ENCODE data around the gene KRTAP3-1. TPM values are rescaled to one million over a fixed set of nuclear protein-coding genes. Genes with fewer than 3 reads are reported as not detected.

The KRTAP3-1 gene
- total RNA-seq, 4 donors from 2014 or later: not detected

DNA sequence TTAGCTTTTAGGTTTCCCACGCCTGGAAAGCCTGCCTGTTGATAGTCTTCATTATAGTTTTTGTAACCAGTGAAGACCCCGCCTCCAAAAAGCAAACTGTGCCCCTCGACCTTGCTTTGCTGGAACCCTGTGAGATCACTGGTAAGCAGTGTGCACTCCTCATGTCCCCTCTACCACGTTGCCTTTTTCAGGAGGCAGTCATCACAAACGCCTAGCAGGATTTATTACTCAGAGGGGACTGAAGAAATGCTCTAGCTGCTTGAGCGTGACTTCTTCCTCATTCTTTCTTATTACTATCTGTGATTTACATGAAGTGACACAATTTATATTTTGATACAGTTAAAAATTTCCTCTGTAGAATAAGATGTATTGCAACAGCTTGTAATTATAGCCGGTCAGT lies 6.5 kb upstream of the KRTAP3-1 start:
- TF ChIP-seq POLR2AphosphoS5 (IDR thresholded peaks at IDR 0.05): no peak
- TF ChIP-seq POLR2A (IDR thresholded peaks at IDR 0.05): no peak
- TF ChIP-seq, protein P1, sequence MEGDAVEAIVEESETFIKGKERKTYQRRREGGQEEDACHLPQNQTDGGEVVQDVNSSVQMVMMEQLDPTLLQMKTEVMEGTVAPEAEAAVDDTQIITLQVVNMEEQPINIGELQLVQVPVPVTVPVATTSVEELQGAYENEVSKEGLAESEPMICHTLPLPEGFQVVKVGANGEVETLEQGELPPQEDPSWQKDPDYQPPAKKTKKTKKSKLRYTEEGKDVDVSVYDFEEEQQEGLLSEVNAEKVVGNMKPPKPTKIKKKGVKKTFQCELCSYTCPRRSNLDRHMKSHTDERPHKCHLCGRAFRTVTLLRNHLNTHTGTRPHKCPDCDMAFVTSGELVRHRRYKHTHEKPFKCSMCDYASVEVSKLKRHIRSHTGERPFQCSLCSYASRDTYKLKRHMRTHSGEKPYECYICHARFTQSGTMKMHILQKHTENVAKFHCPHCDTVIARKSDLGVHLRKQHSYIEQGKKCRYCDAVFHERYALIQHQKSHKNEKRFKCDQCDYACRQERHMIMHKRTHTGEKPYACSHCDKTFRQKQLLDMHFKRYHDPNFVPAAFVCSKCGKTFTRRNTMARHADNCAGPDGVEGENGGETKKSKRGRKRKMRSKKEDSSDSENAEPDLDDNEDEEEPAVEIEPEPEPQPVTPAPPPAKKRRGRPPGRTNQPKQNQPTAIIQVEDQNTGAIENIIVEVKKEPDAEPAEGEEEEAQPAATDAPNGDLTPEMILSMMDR (IDR thresholded peaks at IDR 0.05): no peak
- no peak for TF ChIP-seq EP300 (IDR thresholded peaks at IDR 0.05; ENCODE audit: low read depth)
- WGBS, 2 donors (ENCODE audit: low coverage in 1 of 2): 70 to 77% methylated on average over 4 to 7 of the region's 7 CpGs
- Histone ChIP-seq H3K27ac (no peak overlapping the region), H3K4me3 (no peak overlapping the region), H3K4me1 (no peaks in the 10 kb centered on the region), H3K9me3 (no peaks in the 10 kb centered on the region), H3K27me3 (no peaks in the 10 kb centered on the region), H3K36me3 (no peaks in the 10 kb centered on the region)
- in situ Hi-C loops (cut with MboI; ENCODE audit: low pct_ligation_motif_present in 1 of 4, low pct_unique_long_range_greater_than_20kb in 1 of 4, low sequenced_read_pairs in 3 of 4): no loop called here
- no peak for DNase-seq
- intact Hi-C loops (cut with DNase I; ENCODE audit: low total_unique reads): no loop called here

DNA sequence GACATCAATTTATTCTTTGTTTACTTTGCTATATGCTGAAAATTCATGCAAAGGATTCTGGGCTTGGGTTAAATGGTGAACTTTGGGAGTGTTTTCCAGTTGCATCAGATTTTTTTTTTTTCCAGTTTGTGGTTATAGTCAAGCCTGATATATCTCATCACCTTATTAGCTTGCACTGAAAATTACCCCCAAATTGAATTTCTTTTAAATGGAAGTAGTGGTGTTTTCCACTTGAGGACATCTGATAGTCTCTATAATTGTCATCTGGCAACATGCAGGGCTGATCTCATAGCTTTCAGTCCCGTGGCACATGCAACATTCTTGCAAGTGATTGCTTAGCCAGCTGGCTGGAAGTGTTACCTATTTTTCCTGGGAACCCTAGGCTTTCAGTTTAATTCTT lies 4.7 kb upstream of the KRTAP3-1 start:
- intact Hi-C loops (cut with DNase I; ENCODE audit: low total_unique reads) (no loop called here), in situ Hi-C loops (cut with MboI; ENCODE audit: low pct_ligation_motif_present in 1 of 4, low pct_unique_long_range_greater_than_20kb in 1 of 4, low sequenced_read_pairs in 3 of 4) (no loop called here)
- DNase-seq: no peak
- no peaks in the 10 kb centered on the region for H3K4me1 ChIP-seq
- H3K9me3 ChIP-seq: no peaks in the 10 kb centered on the region
- no peaks in the 10 kb centered on the region for H3K36me3 ChIP-seq
- TF ChIP-seq POLR2AphosphoS5 (IDR thresholded peaks at IDR 0.05) (no peak), EP300 (IDR thresholded peaks at IDR 0.05; ENCODE audit: low read depth) (no peak), POLR2A (IDR thresholded peaks at IDR 0.05) (no peak)
- TF ChIP-seq, protein P1 (IDR thresholded peaks at IDR 0.05): no peak
- H3K27ac ChIP-seq: no peak overlapping the region
- no peaks in the 10 kb centered on the region for H3K27me3 ChIP-seq
- H3K4me3 ChIP-seq: no peak overlapping the region
- WGBS, 2 donors (ENCODE audit: low coverage in 1 of 2): 13 to 20% methylated on average over 1 of the region's 1 CpG

DNA sequence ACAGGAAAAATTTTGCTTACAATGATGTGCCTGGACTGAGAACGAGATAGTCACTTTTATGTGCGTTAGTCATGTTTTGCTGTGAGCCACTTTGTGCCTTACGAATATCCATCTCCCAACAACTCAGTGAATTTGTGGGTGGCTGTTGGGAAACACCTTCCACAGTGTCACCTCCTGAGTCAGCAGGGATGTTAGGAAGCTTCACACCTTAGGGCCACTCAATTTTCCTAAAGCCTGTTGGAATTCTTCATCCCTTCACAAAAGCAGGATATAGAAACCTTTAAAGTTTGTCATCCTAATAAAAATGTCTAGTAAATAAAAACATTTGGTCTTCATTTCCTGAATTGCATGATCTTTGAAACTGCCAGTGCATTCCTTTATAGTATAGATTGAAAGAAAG lies 4.3 kb upstream of the KRTAP3-1 start:
- Histone ChIP-seq H3K4me3 (no peak overlapping the region), H3K36me3 (no peaks in the 10 kb centered on the region), H3K27me3 (no peaks in the 10 kb centered on the region), H3K9me3 (no peaks in the 10 kb centered on the region), H3K4me1 (no peaks in the 10 kb centered on the region), H3K27ac (no peak overlapping the region)
- no peak for TF ChIP-seq EP300 (IDR thresholded peaks at IDR 0.05; ENCODE audit: low read depth)
- TF ChIP-seq POLR2A (IDR thresholded peaks at IDR 0.05): no peak
- TF ChIP-seq POLR2AphosphoS5 (IDR thresholded peaks at IDR 0.05): no peak
- TF ChIP-seq, protein P1 (IDR thresholded peaks at IDR 0.05): no peak
- no peak for DNase-seq
- in situ Hi-C loops (cut with MboI; ENCODE audit: low pct_ligation_motif_present in 1 of 4, low pct_unique_long_range_greater_than_20kb in 1 of 4, low sequenced_read_pairs in 3 of 4): no loop called here
- intact Hi-C loops (cut with DNase I; ENCODE audit: low total_unique reads): no loop called here
- WGBS, 2 donors (ENCODE audit: low coverage in 1 of 2): 76% methylated on average over 3 of the region's 3 CpGs; no CpG with 5 or more reads in 1 of the 2 donors

DNA sequence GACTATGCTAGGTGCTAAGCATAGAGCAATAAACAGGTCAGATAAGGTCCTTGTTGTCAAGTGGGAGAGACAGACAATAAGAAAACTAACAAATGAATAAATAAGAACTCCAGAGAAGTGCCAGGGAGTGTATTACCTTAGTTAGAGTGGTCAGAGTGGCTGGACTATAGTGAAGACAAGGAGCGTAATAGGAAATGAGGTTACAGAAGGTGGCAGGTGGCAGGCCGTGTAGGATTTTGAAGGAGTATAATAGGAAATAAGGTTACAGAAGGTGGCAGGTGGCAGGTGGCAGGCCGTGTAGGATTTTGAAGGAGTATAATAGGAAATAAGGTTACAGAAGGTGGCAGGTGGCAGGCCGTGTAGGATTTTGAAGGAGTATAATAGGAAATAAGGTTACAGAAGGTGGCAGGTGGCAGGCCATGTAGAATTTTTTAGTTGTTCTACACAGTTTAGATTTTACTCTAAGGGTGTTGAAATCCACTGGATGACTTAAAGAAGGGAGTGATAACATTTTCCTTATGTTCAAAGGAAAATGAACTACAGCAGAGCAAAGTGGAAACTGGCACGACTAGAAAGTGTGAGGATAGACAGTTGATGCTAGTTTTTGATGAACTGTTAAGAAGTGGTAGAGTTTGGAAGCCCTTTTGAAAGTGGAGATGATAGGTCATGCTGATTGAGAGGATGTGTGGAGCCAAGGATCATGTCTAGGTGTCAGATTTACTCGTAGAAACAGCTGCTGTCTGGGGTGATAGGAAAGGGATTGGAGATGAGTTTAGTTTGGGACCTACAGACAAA lies 3.6 kb upstream of the KRTAP3-1 start:
- DNase-seq: no peak
- no peaks in the 10 kb centered on the region for H3K27me3 ChIP-seq
- H3K4me1 ChIP-seq: no peaks in the 10 kb centered on the region
- 76 to 82% methylated on average over 5 to 6 of the region's 6 CpGs for WGBS, 2 donors (ENCODE audit: low coverage in 1 of 2)
- intact Hi-C loops (cut with DNase I; ENCODE audit: low total_unique reads): no loop called here
- H3K9me3 ChIP-seq: no peaks in the 10 kb centered on the region
- in situ Hi-C loops (cut with MboI; ENCODE audit: low pct_ligation_motif_present in 1 of 4, low pct_unique_long_range_greater_than_20kb in 1 of 4, low sequenced_read_pairs in 3 of 4): no loop called here
- H3K27ac ChIP-seq: no peak overlapping the region
- no peak overlapping the region for H3K4me3 ChIP-seq
- H3K36me3 ChIP-seq: no peaks in the 10 kb centered on the region
- no peak for TF ChIP-seq POLR2A (IDR thresholded peaks at IDR 0.05)

DNA sequence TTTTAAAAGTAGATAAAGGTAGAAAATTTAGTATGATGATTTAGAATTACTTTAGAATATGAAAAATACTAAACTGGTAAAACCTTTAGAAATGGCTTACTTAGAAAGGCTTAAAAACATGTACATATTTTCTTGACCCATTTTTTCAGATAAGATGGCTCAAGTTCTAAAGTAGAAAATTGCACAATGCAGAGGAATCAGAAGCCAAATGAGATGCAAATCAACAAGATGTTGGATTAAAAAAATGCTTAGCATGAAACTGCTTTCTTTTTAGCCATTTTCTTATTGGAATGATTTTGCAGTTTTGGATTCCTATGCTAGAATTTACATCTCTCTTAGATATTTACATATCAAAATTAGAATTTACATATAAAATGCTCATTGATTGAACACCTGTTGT lies 1.5 kb upstream of the KRTAP3-1 start:
- in situ Hi-C loops (cut with MboI; ENCODE audit: low pct_ligation_motif_present in 1 of 4, low pct_unique_long_range_greater_than_20kb in 1 of 4, low sequenced_read_pairs in 3 of 4): no loop called here
- H3K9me3 ChIP-seq: no peaks in the 10 kb centered on the region
- intact Hi-C loops (cut with DNase I; ENCODE audit: low total_unique reads): no loop called here
- H3K36me3 ChIP-seq: no peaks in the 10 kb centered on the region
- no peaks in the 10 kb centered on the region for H3K27me3 ChIP-seq
- H3K4me1 ChIP-seq: no peaks in the 10 kb centered on the region
- TF ChIP-seq EP300 (IDR thresholded peaks at IDR 0.05; ENCODE audit: low read depth) (no peak), POLR2AphosphoS5 (IDR thresholded peaks at IDR 0.05) (no peak), POLR2A (IDR thresholded peaks at IDR 0.05) (no peak)
- TF ChIP-seq, protein P1 (IDR thresholded peaks at IDR 0.05): no peak
- no peak overlapping the region for H3K27ac ChIP-seq
- no peak for DNase-seq
- H3K4me3 ChIP-seq: no peak overlapping the region

Data from transverse colon (tissue), 4 donors.